Neural cell (in vitro differentiated cells): Measurements from ENCODE around the gene GABRG3. TPM values are rescaled to one million over a fixed set of nuclear protein-coding genes. Genes with fewer than 3 reads are reported as not detected.

Experiments used
- H2AFZ ChIP-seq: fragments of 200-600, 300-800 bp; sonication (generic), shearing (Covaris generic); 2 replicates; pipeline ENCODE4 v1.6.0; 2014; ENCODE audit warnings: low read depth, mild to moderate bottlenecking, antibody characterized with exemption, low read length, moderate library complexity
- H3F3A ChIP-seq: fragments of 200-600 bp; shearing (Covaris generic); 2 replicates; pipeline ENCODE4 v1.6.1; 2016; ENCODE audit warnings: mild to moderate bottlenecking, moderate library complexity, mixed read lengths, antibody characterized with exemption, low read length; ENCODE audit not compliant: insufficient read depth, poor library complexity, severe bottlenecking
- H3K27ac ChIP-seq: fragments of 200-600, 300-800 bp; sonication (generic), shearing (Covaris generic); 2 replicates; pipeline ENCODE4 v1.5.1; 2014; ENCODE audit warnings: mild to moderate bottlenecking, low read length, moderate library complexity
- H3K27me3 ChIP-seq: fragments of 300-800, 200-600 bp; sonication (generic), shearing (Covaris generic); 2 replicates; pipeline ENCODE4 v1.6.0; 2014; ENCODE audit warnings: mild to moderate bottlenecking, low read depth, low read length, moderate library complexity; ENCODE audit not compliant: insufficient read depth
- H3K36me3 ChIP-seq: fragments of 300-800, 200-600 bp; sonication (generic), shearing (Covaris generic); 2 replicates; pipeline ENCODE4 v1.5.1; 2014; ENCODE audit warnings: mild to moderate bottlenecking, antibody characterized with exemption, low read length, moderate library complexity; ENCODE audit not compliant: insufficient read depth
- H3K4me2 ChIP-seq: fragments of 300-800, 200-600 bp; sonication (generic), shearing (Covaris generic); 2 replicates; pipeline ENCODE4 v1.6.0; 2014; ENCODE audit warnings: mild to moderate bottlenecking, low read length
- H3K4me3 ChIP-seq: fragments of 300-800, 200-600 bp; sonication (generic), shearing (Covaris generic); 2 replicates; pipeline ENCODE4 v1.5.1; 2014; ENCODE audit warnings: mild to moderate bottlenecking, low read length, moderate library complexity
- H3K79me2 ChIP-seq: fragments of 200-600 bp; shearing (Covaris generic); replicated peaks from 2 replicates; pipeline ENCODE4 v1.6.0; 2014; ENCODE audit warnings: mild to moderate bottlenecking, low read length, moderate library complexity; ENCODE audit not compliant: insufficient read depth
- H3K9ac ChIP-seq: fragments of 300-800, 200-600 bp; sonication (generic), shearing (Covaris generic); 2 replicates; pipeline ENCODE4 v1.6.1; 2016; ENCODE audit warnings: mild to moderate bottlenecking, low read length, mixed read lengths
- H3K9me2 ChIP-seq: fragments of 200-600 bp; shearing (Covaris generic); 2 replicates; pipeline ENCODE4 v1.6.1; 2016; ENCODE audit warnings: mild to moderate bottlenecking, low read length, mixed read lengths; ENCODE audit not compliant: insufficient read depth
- H3K9me3 ChIP-seq: fragments of 200-600, 300-800 bp; sonication (generic), shearing (Covaris generic); 2 replicates; pipeline ENCODE4 v1.6.1; 2016; ENCODE audit warnings: mild to moderate bottlenecking, mixed run types, low read length, moderate library complexity, mixed read lengths
- H4K20me1 ChIP-seq: fragments of 200-600 bp; shearing (Covaris generic); 2 replicates; pipeline ENCODE4 v1.6.1; 2016; ENCODE audit warnings: mild to moderate bottlenecking, mixed run types; ENCODE audit not compliant: insufficient read depth
- CTCF ChIP-seq: fragments of 450-650 bp; IDR thresholded peaks from 2 replicates; pipeline ENCODE4 v1.5.1; 2014; ENCODE audit warnings: antibody characterized with exemption, mild to moderate bottlenecking, moderate library complexity; ENCODE audit not compliant: poor library complexity, severe bottlenecking
- EP300 ChIP-seq: fragments of 450-650 bp; conservative IDR thresholded peaks from 2 replicates; pipeline ENCODE4 v1.6.1; 2014; ENCODE audit warnings: antibody characterized with exemption, mild to moderate bottlenecking, moderate library complexity; ENCODE audit not compliant: poor library complexity, severe bottlenecking
- EZH2 ChIP-seq: fragments of 200-600, 300-800 bp; shearing (Covaris generic), sonication (generic); IDR thresholded peaks from 2 replicates; pipeline ENCODE4 v1.6.1; 2014; ENCODE audit warnings: antibody characterized with exemption, low read length, borderline replicate concordance, mild to moderate bottlenecking; ENCODE audit not compliant: insufficient read depth, poor library complexity, severe bottlenecking
- MXI1 ChIP-seq: fragments of 450-650 bp; conservative IDR thresholded peaks from 2 replicates; pipeline ENCODE4 v1.6.1; 2014; ENCODE audit warnings: antibody characterized with exemption, mild to moderate bottlenecking; ENCODE audit not compliant: poor library complexity, severe bottlenecking
- POLR2AphosphoS5 ChIP-seq: IDR thresholded peaks from 2 replicates; pipeline ENCODE4 v1.6.1; 2012
- RAD21 ChIP-seq: fragments of 450-650 bp; conservative IDR thresholded peaks from 2 replicates; pipeline ENCODE4 v1.6.1; 2014; ENCODE audit warnings: antibody characterized with exemption, mild to moderate bottlenecking, moderate library complexity
- REST ChIP-seq: IDR thresholded peaks from 2 replicates; pipeline ENCODE4 v1.6.1; 2012; ENCODE audit warnings: borderline replicate concordance
- SMC3 ChIP-seq: fragments of 450-650 bp; conservative IDR thresholded peaks from 2 replicates; pipeline ENCODE4 v1.6.1; 2014; ENCODE audit warnings: antibody characterized with exemption, mild to moderate bottlenecking, moderate library complexity; ENCODE audit not compliant: poor library complexity
- TAF1 ChIP-seq: IDR thresholded peaks from 2 replicates; pipeline ENCODE4 v1.6.1; 2012; ENCODE audit warnings: low read depth
- polyA plus RNA-seq: library from polyadenylated mRNA; depleted of rRNA; stranded (reverse); fragments of >200 nt; gene quantifications from 2 replicates; pipeline ENCODE4 v1.2.3, GENCODE V29; 2014

The GABRG3 gene
- polyA plus RNA-seq, 1 donor from 2014 or later: 1.2 TPM

GRCh38 chr15:26981492-26981891 is 10.5 kb downstream of the GABRG3 start:
- no peaks in the 10 kb centered on the region for H3K36me3 ChIP-seq
- H4K20me1 ChIP-seq: no peaks in the 10 kb centered on the region
- no peaks in the 10 kb centered on the region for H3K9me3 ChIP-seq
- H3F3A ChIP-seq: no peaks in the 10 kb centered on the region
- H3K4me2 ChIP-seq: no peak overlapping the region
- no peaks in the 10 kb centered on the region for H3K27me3 ChIP-seq
- no peak overlapping the region for H3K27ac ChIP-seq
- H2AFZ ChIP-seq: no peak overlapping the region
- H3K79me2 ChIP-seq: no peaks in the 10 kb centered on the region
- no peak overlapping the region for H3K4me3 ChIP-seq
- no peak overlapping the region for H3K9ac ChIP-seq
- H3K9me2 ChIP-seq: no peaks in the 10 kb centered on the region
- TF ChIP-seq SMC3 (no peak), EZH2 (no peak), MXI1 (no peak), CTCF (no peak), RAD21 (no peak), POLR2AphosphoS5 (no peak), TAF1 (no peak), EP300 (no peak), REST (no peak)

- no peaks in the 10 kb centered on the region for H3K79me2 ChIP-seq
- no peak overlapping the region for H2AFZ ChIP-seq
- no peak overlapping the region for H3K4me2 ChIP-seq
- H3F3A ChIP-seq: no peaks in the 10 kb centered on the region
- H3K36me3 ChIP-seq: no peaks in the 10 kb centered on the region
- TF ChIP-seq EZH2: no peak
- no peak for TF ChIP-seq MXI1
- no peak for TF ChIP-seq SMC3
- no peaks in the 10 kb centered on the region for H4K20me1 ChIP-seq
- no peak overlapping the region for H3K4me3 ChIP-seq
- no peaks in the 10 kb centered on the region for H3K9me3 ChIP-seq
- no peaks in the 10 kb centered on the region for H3K27me3 ChIP-seq
- H3K27ac ChIP-seq: no peak overlapping the region
- no peak overlapping the region for H3K9ac ChIP-seq
- H3K9me2 ChIP-seq: no peaks in the 10 kb centered on the region
Observed at GRCh38 chr15:26983822-26984221, 12.8 kb downstream of the GABRG3 start.

GRCh38 chr15:26985050-26985449 is 14.1 kb downstream of the GABRG3 start:
- H3K4me3 ChIP-seq: no peak overlapping the region
- no peak for TF ChIP-seq EP300
- TF ChIP-seq REST: no peak
- no peak overlapping the region for H3K9ac ChIP-seq
- H2AFZ ChIP-seq: no peak overlapping the region
- no peaks in the 10 kb centered on the region for H3F3A ChIP-seq
- no peak overlapping the region for H3K4me2 ChIP-seq
- H3K9me2 ChIP-seq: no peaks in the 10 kb centered on the region
- H3K27me3 ChIP-seq: no peaks in the 10 kb centered on the region
- H4K20me1 ChIP-seq: no peaks in the 10 kb centered on the region
- H3K79me2 ChIP-seq: no peaks in the 10 kb centered on the region
- H3K9me3 ChIP-seq: no peaks in the 10 kb centered on the region
- H3K27ac ChIP-seq: no peak overlapping the region
- no peaks in the 10 kb centered on the region for H3K36me3 ChIP-seq
